Effector memory CD8-positive, alpha-beta T cell (primary cell): ENCODE results near the gene BRD4.

Experiments used
- ATAC-seq: fragments of 150-1000 bp; cut with Tn5 transposase; replicated peaks from 2 replicates; pipeline ENCODE4 v1.10.0; 2021; ENCODE audit warnings: mild to moderate bottlenecking, moderate library complexity
- DNase-seq, 3 experiments: peaks; one replicate each; pipeline ENCODE4 v3.0.0; 2021
- H3K27ac Mint-ChIP-seq, 2 donors: one replicate each; pipeline ENCODE4 v1.8.0; 2022; ENCODE audit warnings: mild to moderate bottlenecking in 2 of 2, mixed read lengths in 2 of 2, moderate library complexity in 2 of 2
- H3K27me3 Mint-ChIP-seq, 2 donors: one replicate each; pipeline ENCODE4 v1.8.0; 2022; ENCODE audit warnings: mixed read lengths in 2 of 2
- H3K36me3 Mint-ChIP-seq: one replicate; pipeline ENCODE4 v1.8.0; 2022; ENCODE audit warnings: mild to moderate bottlenecking, moderate library complexity, mixed read lengths; ENCODE audit not compliant: insufficient read depth
- H3K4me1 Mint-ChIP-seq, 2 donors: one replicate each; pipeline ENCODE4 v1.8.0; 2022; ENCODE audit warnings: low read depth in 2 of 2, mixed read lengths in 2 of 2
- H3K4me3 Mint-ChIP-seq, 2 donors: one replicate each; pipeline ENCODE4 v1.8.0; 2022; ENCODE audit warnings: mild to moderate bottlenecking in 2 of 2, mixed read lengths in 2 of 2, moderate library complexity in 2 of 2
- H3K9me3 Mint-ChIP-seq, 2 donors: one replicate each; pipeline ENCODE4 v1.8.0; 2022; ENCODE audit warnings: mixed read lengths in 2 of 2

BRD4 gene

DNA sequence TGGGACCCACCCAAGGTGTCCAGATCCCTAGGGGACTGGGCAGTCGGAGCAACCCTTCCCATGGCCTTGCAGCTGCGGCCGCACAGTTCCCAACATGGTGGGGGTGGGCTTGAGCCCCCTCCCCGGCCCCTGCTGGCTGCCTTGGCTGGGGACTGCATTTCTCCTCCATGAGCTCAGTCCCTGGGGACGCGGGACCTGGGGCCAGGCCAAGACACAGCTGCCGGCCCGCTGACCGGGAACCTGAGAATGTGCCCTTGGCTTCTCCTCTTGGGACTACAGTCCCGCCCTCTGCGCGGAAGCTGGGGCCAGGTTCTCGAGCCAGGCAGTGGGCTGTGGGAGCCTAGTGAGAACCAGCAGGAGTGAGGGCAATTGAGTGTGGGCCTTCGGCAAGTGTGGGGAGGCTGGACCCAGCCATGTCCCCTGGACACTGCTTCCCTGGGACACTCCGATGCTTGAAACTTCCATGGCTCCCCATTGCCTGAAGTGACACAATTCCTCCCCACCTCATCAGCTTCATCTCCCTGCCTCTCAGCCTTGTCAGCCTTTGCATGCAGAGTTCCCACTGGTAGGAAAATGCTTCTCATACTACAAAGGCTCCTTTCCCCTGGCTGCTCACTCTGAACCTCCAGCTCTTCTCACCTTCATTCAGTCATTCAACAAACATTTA lies 118.5 kb downstream of the BRD4 start:
- ATAC-seq (no peak), DNase-seq (no peak)
- Mint-ChIP-seq H3K36me3 (no peaks in the 10 kb centered on the region), H3K27ac (no peak overlapping the region), H3K4me1 (no peaks in the 10 kb centered on the region), H3K27me3 (peaks cover 2 to 7% of the 10 kb centered on the region in 2 donors), H3K4me3 (no peak overlapping the region), H3K9me3 (no peaks in the 10 kb centered on the region)

DNA sequence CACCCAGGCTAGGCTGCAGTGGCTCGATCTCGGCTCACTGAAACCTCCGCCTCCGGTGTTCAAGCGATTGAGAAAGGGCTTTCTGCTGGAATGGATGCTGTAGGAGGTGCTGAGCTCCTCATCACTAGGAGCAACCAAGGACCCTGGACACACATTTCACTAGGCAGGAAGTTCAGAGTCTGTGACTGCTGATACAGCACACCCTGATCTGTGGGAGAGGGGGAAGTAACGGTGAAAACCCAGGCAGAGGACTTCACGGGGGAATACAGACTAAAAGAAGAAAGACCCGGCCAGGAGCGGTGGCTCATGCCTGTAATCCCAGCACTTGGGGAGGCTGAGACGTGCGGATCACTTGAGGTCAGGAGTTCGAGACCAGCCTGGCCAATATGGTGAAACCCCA lies 119.6 kb downstream of the BRD4 start:
- Mint-ChIP-seq H3K27ac (no peak overlapping the region), H3K4me3 (no peak overlapping the region), H3K36me3 (no peaks in the 10 kb centered on the region), H3K4me1 (no peaks in the 10 kb centered on the region), H3K27me3 (peaks cover 0 to 7% of the 10 kb centered on the region in 2 donors), H3K9me3 (no peaks in the 10 kb centered on the region)
- ATAC-seq (no peak), DNase-seq (no peak)

DNA sequence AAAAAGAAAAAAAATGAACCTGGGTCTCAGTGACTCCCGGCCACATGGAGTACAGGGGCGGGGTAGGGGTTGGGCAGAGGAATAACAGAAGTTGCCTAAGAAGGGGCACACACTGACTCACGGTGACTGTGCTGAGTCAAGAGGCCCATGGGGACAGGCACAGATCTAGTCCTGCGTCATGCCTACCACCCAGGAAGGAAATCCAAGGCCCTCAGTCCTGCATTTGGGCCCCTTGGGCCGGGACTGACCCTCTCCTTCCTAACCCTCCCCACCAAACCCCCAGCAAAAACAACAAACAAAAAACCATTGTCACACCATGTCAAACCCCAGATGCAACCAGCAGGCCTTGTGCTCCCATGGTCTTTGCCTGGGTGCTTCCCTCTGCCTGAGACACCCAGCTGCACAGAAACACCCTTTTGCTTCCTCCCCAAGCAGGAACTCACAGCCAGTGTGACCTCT lies 122.0 kb downstream of the BRD4 start:
- DNase-seq (no peak), ATAC-seq (peak; percentile 50)
- H3K4me3 Mint-ChIP-seq: no peak overlapping the region
- no peaks in the 10 kb centered on the region for H3K4me1 Mint-ChIP-seq
- H3K36me3 Mint-ChIP-seq: no peaks in the 10 kb centered on the region
- H3K27me3 Mint-ChIP-seq: peaks cover 9 to 16% of the 10 kb centered on the region in 2 donors
- no peaks in the 10 kb centered on the region for H3K9me3 Mint-ChIP-seq
- H3K27ac Mint-ChIP-seq: peak overlapping the region in 1 of 2 donors; percentile 32

DNA sequence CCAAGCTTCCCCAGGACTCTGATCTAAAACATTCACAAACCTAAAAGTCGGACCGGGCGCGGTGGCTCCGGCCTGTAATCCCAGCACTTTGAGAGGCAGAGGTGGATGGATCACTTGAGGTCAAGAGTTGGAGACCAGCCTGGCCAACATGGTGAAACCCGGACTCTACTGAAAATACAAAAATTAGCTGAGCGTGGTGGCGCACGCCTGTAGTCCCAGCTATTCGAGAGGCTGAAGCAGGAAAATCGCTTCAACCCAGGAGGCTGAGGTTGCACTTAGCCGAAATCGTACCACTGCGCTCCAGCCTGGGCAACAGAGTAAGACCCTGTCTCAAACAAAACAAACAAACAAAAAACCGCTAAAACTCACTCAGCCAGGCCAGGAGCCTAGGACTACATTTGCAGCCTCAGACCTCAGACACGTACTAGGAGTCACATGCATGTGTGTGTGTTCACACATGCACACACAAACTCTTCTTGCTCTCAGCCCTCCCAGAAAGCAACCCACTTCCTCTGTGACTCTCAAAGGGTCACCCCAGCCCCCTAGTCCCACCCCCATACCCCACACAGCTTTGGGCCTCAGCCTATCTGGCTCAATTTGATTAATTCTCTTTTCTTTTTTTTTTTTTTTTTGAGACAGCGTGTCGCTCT lies 130.8 kb downstream of the BRD4 start:
- DNase-seq (no peak), ATAC-seq (no peak)
- Mint-ChIP-seq H3K4me3 (peak overlapping the region; percentile 44 to 72), H3K27ac (no peak overlapping the region), H3K36me3 (no peaks in the 10 kb centered on the region), H3K9me3 (no peaks in the 10 kb centered on the region), H3K4me1 (peaks cover 0 to 10% of the 10 kb centered on the region in 2 donors), H3K27me3 (peaks cover 58 to 87% of the 10 kb centered on the region in 2 donors)

DNA sequence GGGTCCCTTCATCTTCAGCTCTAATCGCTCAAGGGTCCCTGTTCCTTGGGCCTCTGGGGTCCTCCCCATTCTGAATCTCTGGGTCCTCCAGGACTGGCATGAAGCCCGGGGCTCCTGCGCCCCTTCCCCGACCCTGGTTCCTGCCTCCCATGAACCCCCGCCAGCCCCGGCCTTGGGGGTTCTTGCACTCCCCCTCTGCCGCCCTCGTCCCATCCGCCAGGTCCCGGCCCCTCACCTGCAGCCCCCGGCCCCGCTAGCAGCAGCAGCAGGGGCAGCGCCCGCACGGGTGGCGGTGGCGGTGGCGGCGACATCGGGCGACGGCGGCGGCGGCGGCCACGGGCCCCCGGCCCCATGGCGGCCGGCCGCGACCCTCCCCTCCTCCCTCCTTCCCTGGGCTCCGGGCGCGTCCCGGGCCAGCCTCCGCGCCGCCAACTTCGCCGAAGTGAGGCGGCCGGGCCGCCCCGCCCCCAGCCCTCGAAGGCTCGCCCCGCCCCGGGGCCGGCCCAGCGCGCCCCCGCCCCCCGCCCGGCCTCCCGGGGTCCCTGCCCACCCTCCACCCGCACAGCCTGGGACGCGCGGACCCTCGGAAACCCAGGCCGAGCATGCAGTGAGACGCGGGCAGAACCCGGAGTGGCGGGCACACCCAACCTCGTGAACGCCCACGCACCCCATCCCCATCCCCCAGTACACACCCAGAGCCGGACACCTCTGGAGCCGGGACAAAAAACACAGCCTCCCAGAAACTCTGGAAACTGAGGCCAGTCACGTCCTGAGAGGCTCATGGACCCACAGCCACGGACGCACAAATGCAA lies 131.6 kb downstream of the BRD4 start, which contains the start of gene NOTCH3:
NOTCH3 (minus strand) TSS at position 443 of the 812 bp plus-strand sequence; CDS start at position 353, 90 bp downstream.
- Mint-ChIP-seq H3K27me3 (peaks cover 53 to 88% of the 10 kb centered on the region in 2 donors), H3K27ac (no peak within 1 kb of the TSS), H3K4me1 (peaks cover 0 to 10% of the 10 kb centered on the region in 2 donors), H3K36me3 (no peaks in the 10 kb centered on the region), H3K9me3 (no peaks in the 10 kb centered on the region), H3K4me3 (peak within 1 kb of the TSS; percentile 44 to 72)
- DNase-seq: no peak
- ATAC-seq: no peak

DNA sequence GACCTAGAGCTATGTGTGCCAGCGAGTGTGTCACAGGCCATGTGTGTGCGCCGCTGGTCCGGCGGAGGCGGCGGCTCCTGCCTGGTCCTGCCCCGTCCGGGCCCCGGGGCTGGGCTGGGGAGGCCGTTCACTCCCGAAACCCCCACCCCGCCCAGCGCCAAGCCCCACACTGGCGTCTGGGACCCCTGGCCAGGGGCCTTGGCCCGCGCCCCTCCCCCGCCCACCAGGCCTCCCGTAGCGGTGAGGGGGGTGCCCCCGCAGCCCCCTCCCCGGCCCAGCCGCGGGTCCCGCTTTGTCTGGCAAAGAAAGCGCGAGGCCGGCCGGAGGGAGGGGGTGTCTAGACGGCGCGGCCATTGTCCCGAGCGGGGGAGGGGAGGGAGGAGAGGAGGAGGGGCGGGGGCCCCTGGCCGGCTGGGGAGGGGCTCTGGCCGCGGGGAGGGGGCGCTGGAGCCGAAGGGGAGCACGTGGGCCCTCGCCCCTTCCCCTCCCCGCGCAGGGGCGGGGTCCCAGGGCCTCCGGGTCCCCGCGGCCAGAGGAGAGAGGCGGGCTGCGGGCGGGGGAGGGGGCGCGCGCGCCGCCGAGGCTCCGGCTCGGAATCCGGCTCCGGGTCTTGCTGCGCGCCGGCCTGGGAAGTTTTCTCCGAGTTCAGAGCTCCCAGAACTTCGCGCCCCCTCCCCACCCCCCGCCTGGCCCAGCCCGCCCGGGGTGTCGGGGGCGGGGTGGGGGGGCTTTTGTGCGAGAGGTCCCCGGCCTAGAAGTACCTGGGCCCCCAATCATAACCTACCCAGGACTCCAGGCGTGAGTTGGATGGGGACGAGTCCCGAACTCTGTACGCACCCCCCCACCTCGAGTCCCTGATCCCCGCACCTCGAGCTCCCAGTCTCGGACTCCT lies 132.4 kb downstream of the BRD4 start:
- DNase-seq: no peak

DNA sequence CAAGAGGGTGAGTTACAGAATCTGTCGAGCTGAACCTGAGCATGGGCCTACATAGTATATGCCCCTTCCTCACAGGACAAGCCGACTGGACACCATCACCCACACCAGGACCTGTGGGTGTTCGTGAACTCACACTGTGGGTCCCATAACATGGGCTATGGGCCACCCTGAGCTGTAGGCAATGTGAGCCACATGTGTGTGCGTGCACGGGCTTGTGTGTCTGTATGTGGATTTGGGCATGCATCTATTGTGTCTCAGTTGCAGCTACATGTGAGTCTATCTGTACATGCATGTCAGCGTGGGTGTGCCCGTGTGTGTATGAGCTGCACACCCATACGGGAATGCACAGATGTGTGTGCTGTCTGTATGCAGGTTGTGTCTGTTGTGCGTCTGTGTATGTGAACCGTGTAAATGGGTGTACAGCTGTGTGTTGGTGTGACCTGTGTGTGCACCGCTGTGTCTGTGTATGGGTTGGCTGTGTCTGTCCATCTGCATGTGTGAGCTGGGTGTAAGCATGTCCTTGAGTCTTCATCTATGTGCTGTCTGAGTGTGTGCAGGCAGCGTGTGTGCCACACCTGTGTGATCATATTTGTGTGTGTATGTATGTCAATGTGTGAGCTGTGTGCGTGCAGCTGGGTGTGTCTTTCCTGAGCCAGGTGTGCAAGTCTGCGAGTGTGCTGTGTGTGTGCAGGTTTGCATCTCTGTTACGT lies 133.2 kb downstream of the BRD4 start:
- peaks cover 7 to 15% of the 10 kb centered on the region in 2 donors for H3K4me1 Mint-ChIP-seq
- H3K36me3 Mint-ChIP-seq: no peaks in the 10 kb centered on the region
- no peak overlapping the region for H3K27ac Mint-ChIP-seq
- peaks cover 60 to 84% of the 10 kb centered on the region in 2 donors for H3K27me3 Mint-ChIP-seq
- DNase-seq: no peak
- H3K4me3 Mint-ChIP-seq: peak overlapping the region; percentile 1 to 72
- no peaks in the 10 kb centered on the region for H3K9me3 Mint-ChIP-seq
- no peak for ATAC-seq

More for the DNA sequence above, 132.4 kb downstream of the BRD4 start:
- H3K4me1 Mint-ChIP-seq: peaks cover 0 to 11% of the 10 kb centered on the region in 2 donors
- H3K36me3 Mint-ChIP-seq: no peaks in the 10 kb centered on the region
- no peaks in the 10 kb centered on the region for H3K9me3 Mint-ChIP-seq
- H3K27ac Mint-ChIP-seq: no peak overlapping the region
- H3K4me3 Mint-ChIP-seq: peak overlapping the region; percentile 1 to 72
- ATAC-seq: no peak
- H3K27me3 Mint-ChIP-seq: peaks cover 52 to 84% of the 10 kb centered on the region in 2 donors

DNA sequence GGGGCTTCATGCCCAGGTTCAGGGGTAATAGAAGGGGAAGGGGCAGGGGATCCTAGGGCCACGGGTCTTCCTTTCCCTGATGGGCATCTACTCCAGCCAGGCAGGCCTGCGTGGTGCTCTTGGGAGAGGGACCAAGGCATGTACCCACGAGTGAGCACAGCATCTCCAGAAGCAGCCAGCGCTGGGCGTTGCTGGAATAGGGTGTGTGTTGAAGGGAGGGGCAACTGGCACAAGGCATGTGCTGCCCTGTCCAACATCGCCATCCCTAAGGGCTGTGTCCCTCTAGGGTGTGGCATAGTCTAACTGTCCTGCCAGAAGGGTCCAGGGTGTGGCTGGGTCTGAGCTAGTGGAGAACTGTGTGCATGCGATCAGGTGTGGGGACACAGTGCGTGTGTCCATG lies 134.4 kb downstream of the BRD4 start:
- no peaks in the 10 kb centered on the region for H3K9me3 Mint-ChIP-seq
- ATAC-seq: no peak

DNA sequence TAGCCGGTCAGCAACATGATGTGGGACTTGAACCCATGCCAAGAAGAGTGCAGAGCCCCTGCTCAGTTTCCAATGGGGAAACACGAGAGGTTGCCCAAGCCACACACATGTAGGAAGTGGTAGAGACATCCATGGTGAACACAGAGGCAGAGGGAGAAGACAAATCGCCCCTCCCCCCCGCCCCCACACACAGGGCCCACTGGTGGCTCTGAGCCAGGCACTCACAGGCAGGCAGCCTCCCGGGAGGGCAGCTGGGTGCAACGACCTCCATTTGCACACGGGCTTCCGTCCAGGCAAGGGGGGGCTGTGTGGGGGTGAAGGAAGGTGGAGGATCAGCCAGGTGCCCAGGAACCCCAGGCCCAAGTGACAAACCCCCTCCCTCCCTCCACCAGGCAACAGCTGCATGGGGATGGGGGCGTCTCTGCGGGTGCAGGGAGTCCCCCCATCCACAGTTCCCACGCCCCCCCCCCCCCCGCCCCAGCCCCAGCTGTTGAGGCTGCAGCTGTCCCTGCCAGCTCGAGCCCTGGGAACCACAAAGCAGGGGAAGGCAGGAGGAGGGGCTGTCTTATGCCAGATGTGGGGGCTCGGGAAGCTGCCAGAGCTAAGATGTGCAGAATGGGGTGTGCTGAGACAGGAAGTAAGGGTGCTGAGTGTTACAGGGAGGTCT lies 134.9 kb downstream of the BRD4 start:
- no peak for DNase-seq
- Mint-ChIP-seq H3K27me3 (peaks cover 67 to 87% of the 10 kb centered on the region in 2 donors), H3K27ac (no peak overlapping the region), H3K4me3 (no peak overlapping the region), H3K4me1 (peaks cover 9 to 15% of the 10 kb centered on the region in 2 donors), H3K36me3 (no peaks in the 10 kb centered on the region), H3K9me3 (no peaks in the 10 kb centered on the region)
- ATAC-seq: peak; percentile 7

More for the DNA sequence above, 134.4 kb downstream of the BRD4 start:
- DNase-seq: no peak
- Mint-ChIP-seq H3K4me3 (no peak overlapping the region), H3K36me3 (no peaks in the 10 kb centered on the region), H3K4me1 (peaks cover 9 to 15% of the 10 kb centered on the region in 2 donors), H3K27ac (no peak overlapping the region), H3K27me3 (peaks cover 66 to 87% of the 10 kb centered on the region in 2 donors)

DNA sequence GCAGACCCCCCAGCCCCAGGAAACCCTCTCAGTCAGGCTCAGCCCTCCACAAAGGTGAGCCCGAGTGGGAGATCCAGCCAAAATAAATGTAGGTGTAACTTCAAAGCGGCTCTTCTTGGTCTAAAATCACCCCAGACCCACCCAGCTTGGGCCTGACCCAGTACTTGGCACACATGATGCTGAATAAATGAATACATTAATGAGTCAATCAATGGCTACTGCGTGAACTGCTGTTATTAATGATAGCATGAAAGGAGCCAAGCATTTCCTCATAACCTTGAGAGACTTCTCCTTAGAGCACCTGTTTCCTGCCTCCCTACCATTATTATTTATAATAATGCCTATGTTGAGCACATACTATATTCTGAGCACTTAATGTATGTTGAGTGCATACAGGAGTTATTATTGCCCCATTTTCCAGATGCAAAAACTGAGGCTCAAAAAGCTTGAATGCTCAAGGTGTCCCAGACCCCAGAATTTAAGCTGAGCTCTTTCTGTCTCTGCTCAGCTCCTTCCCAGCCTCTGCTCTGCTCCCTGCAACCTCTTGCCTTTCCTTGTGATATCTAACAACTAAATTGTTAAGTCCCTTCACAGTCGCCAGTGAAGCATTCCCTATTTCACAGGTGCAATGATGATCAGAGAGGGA lies 135.9 kb downstream of the BRD4 start:
- ATAC-seq (no peak), DNase-seq (no peak)
- H3K4me3 Mint-ChIP-seq: no peak overlapping the region
- H3K9me3 Mint-ChIP-seq: no peaks in the 10 kb centered on the region
- peaks cover 9 to 15% of the 10 kb centered on the region in 2 donors for H3K4me1 Mint-ChIP-seq
- no peaks in the 10 kb centered on the region for H3K36me3 Mint-ChIP-seq
- no peak overlapping the region for H3K27ac Mint-ChIP-seq
- H3K27me3 Mint-ChIP-seq: peaks cover 67 to 87% of the 10 kb centered on the region in 2 donors

DNA sequence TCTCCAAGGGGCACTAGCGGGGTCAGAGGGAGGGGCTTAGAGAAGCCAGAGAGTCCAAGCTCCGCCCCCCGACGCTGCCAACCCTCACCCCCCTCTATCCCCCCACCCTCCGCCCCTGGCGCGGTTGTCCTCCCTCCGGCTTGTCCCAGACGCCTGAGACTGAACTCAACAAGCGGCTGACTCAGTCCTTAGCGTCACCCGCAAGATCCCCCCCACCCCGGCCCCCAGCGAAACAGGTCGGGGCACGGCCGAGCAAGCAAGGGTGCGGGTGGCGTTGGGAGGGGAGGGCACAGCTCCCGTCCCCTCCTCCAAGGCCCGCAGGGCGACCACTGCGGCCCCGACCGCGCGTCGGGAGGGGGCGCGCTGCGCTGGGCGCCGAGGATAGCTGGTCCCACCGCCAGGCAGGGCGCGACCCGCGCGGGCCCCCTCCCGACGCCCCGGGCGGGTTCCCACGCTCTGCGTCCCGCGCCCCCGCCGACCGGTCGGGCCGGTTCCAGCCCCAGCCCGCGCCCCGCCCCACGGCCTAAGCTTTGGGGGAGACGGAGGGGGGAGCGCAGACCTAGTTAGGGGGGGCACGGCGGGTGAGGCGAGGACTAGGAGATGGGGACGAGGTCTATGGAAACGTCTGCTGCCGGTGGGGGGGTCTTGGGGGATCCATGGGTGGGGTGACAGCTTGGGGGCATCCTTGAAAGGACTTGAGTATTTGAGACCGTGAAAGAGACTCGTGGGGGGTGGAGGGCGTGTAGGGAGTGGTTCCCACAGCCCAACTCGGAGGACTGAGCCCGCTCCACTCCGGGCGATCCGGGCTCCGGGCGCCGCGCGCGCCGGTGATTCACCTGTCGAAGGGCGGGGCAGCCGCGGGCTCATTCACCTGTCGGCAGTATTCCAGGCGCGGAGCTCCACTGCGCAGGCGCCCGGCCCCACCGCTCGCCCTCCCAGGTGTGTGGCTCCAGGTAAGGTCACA lies 136.7 kb downstream of the BRD4 start:
- peaks cover 66 to 83% of the 10 kb centered on the region in 2 donors for H3K27me3 Mint-ChIP-seq
- no peak overlapping the region for H3K27ac Mint-ChIP-seq
- ATAC-seq: peak; percentile 33
- peaks cover 9 to 15% of the 10 kb centered on the region in 2 donors for H3K4me1 Mint-ChIP-seq
- H3K9me3 Mint-ChIP-seq: no peaks in the 10 kb centered on the region
- peak overlapping the region; percentile 10 to 61 for H3K4me3 Mint-ChIP-seq
- no peak for DNase-seq
- no peaks in the 10 kb centered on the region for H3K36me3 Mint-ChIP-seq
